ENCODE results near the gene MEF2A.
A peak's percentile ranks its signal among the peaks of the same experiment; 100 is the strongest.
"Not testable (repeated sequence)": the region's sequence is repeated elsewhere in the genome, so short reads cannot be mapped to it uniquely, and the experiment has no call there.

Gene MEF2A

GRCh38 chr15:99565299-99566156 lies at the start of gene MEF2A:
TSS of gene MEF2A (plus strand) at chr15:99565984. CDS start at chr15:99633120, 67,136 bp downstream.
- DNase-seq: peak; percentile 53

DNA sequence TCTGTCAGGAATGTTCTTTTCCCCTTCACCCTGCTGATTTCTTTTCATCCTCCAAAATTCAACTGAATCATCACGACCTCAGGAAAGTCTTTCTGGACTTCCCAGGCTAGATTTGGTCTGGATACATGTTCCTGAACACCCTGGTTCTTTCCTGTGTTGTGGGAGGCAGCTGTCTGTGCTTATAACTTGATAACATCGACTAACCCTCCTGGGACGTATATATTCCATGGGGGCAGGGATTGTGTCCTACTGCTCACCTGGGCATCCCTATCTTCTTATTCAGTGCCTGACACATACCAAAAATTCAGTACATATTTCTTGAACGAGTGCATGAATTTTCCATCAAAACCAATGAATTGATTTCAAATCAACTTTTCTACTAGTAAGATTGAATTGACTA lies 47.6 kb upstream of the MEF2A start:
- no peak for DNase-seq

DNA sequence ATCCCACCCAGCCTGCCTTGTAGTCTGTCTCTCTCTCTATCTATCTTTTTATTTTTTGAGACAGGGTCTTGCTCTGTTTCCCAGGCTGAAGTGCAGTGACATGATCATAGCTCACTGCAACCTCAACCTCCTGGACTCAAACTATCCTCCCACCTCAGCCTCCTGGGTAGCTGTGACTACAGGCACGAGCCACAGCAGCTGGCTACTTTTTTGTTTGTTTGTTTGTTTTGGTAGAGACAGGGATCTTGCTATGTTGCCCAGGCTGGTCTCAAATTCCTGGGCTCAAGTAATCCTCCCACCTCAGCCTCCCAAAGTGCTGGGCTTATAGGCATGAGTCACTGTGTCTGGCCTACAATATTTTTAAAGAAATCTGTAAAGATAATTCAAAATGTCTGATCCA lies 46.4 kb upstream of the MEF2A start:
- DNase-seq: not testable (repeated sequence)

GRCh38 chr15:99522288-99522687 lies 43.5 kb upstream of the MEF2A start:
- no peak for DNase-seq

- no peak for DNase-seq
Observed at GRCh38 chr15:99526176-99526575, 39.6 kb upstream of the MEF2A start.

GRCh38 chr15:99526671-99527070 lies 39.1 kb upstream of the MEF2A start:
- no peak for DNase-seq

- DNase-seq: no peak
Observed at GRCh38 chr15:99536422-99537040, 29.3 kb upstream of the MEF2A start.

- DNase-seq: no peak
Observed at GRCh38 chr15:99537344-99537743, 28.4 kb upstream of the MEF2A start.

GRCh38 chr15:99538261-99538660 lies 27.5 kb upstream of the MEF2A start:
- no peak for DNase-seq

- DNase-seq: no peak
Observed at GRCh38 chr15:99542828-99543227, 23.0 kb upstream of the MEF2A start.

- no peak for DNase-seq
Observed at GRCh38 chr15:99545605-99546004, 20.2 kb upstream of the MEF2A start.

GRCh38 chr15:99546441-99547100 lies 19.2 kb upstream of the MEF2A start:
- DNase-seq: no peak

DNA sequence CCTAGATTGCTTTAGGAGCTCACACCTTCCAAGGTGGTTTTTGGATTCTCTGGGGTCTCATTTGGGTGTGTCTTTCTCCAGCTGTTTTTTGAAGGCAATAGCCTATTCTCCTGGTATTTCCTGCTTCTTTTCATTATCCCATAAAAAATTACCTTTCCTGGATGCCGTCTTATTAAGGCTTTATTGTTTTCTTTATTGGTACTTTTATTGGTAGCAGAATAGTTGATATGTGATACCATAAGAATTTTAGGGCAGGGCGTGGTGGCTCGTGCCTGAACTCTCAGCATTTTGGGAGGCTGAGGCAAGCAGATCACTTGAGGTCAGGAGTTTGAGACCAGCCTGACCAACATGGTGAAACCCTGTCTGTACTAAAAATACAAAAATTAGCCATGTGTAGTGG lies 18.3 kb upstream of the MEF2A start:
- no peak for DNase-seq

- DNase-seq: no peak
Observed at GRCh38 chr15:99550077-99550476, 15.7 kb upstream of the MEF2A start.

GRCh38 chr15:99552111-99552510 lies 13.7 kb upstream of the MEF2A start:
- DNase-seq: no peak

DNA sequence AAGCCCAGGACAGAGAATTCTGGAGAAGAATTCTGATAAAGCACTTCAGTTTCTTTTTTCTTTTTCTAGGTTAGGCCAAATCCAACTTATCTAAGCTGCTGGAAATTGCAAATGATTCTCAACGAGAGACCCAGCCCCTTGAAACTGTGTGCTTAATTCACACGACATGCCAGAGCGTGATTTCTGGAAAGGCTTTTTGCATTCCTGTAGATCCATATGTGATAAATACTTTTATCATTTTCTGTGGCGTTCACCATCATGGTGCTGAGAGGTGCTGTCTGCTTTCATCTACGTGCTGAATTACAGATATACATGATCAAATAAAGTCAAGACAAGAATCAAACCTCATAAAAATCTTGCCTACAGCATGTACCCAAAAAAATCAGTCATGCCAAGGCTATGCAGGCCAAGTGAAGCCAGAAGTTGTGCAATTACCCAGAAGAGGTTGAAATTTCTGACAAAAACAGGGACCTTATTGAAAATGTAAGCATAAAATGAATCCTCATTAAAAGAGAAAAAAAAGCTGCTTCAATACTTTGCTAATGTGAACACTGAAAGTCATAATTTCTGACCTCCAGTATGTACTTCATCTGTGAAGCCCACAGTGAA lies 10.8 kb upstream of the MEF2A start:
- no peak for DNase-seq

DNA sequence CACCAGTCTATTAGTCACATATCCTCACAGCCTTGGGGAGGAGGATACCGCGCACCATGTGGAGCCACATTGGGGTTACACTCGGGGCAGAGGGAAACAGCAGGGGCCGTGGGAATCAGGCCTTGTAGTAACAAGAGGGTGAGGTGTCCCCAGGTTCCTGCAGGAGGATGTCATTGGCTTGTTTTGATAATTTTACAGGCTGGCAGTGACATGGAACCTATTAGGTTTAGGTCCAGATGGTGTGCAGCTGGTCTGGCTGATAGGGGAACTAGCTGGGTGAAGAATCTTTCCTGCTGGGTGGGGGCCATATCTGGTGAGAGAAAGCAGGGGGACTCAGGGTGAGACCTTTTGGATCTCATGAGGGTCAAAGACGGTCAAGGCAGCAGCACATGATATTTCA lies 9.8 kb upstream of the MEF2A start:
- DNase-seq: no peak

GRCh38 chr15:99556578-99556977 lies 9.2 kb upstream of the MEF2A start:
- no peak for DNase-seq

- no peak for DNase-seq
Observed at GRCh38 chr15:99558084-99558483, 7.7 kb upstream of the MEF2A start.

DNA sequence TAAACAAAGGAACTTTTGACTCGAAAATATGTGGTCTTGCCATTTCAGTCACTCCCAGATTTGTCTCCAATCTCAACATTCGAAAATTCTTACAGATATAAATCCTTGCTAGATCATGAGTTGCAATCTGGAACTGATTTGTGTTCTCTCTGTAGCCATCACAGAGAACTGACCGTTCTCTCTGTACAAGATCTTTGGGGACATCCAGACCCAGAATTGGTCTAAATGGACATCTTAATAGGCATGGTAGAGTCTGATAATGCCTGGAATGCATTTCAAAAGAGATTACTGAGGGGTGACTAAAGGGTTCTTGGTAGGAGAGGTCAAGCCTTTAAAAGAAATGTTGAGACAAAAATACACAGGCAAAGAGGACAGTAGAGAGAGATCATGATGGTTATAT lies 7.2 kb upstream of the MEF2A start:
- DNase-seq: no peak

- no peak for DNase-seq
Observed at GRCh38 chr15:99561476-99562230, 4.1 kb upstream of the MEF2A start.

GRCh38 chr15:99562238-99562637 lies 3.5 kb upstream of the MEF2A start:
- no peak for DNase-seq
